K562 (cell line): Measurements from ENCODE around the gene CIAO1. TPM values are rescaled to one million over a fixed set of nuclear protein-coding genes. Genes with fewer than 3 reads are reported as not detected.

ENCODE experiments used
- BCL6 ChIP-seq: fragments of 250-450 bp; sonication (Bioruptor Pico); IDR thresholded peaks from 2 replicates; pipeline ENCODE4 v1.4.0; 2020
- CBX2 ChIP-seq: fragments of 200-600 bp; sonication (generic); IDR thresholded peaks from one replicate; pipeline ENCODE4 v1.6.1; 2012; ENCODE audit warnings: mild to moderate bottlenecking, low read length, inconsistent platforms; ENCODE audit not compliant: insufficient read depth, poor library complexity, severe bottlenecking
- CBX8 ChIP-seq: fragments of 200-600 bp; sonication (generic); IDR thresholded peaks from 2 replicates; pipeline ENCODE4 v1.6.1; 2012; ENCODE audit warnings: borderline replicate concordance, mixed run types, low read depth, mild to moderate bottlenecking, moderate library complexity, mixed read lengths, low read length, control low read depth, inconsistent platforms; ENCODE audit not compliant: poor library complexity, severe bottlenecking; ENCODE audit errors: extremely low read depth
- CHD2 ChIP-seq: IDR thresholded peaks from 2 replicates; pipeline ENCODE4 v1.6.1; 2011; ENCODE audit warnings: low read depth, low read length
- DIDO1 ChIP-seq: fragments of 450-650 bp; IDR thresholded peaks from 2 replicates; pipeline ENCODE4 v1.6.1; 2016; ENCODE audit warnings: low read depth, missing biosample characterization, missing genetic modification characterization
- HDAC2 ChIP-seq: fragments of 450-650 bp; IDR thresholded peaks from 2 replicates; pipeline ENCODE4 v1.6.1; 2016; ENCODE audit warnings: mild to moderate bottlenecking
- KHSRP ChIP-seq: fragments of 450-650 bp; IDR thresholded peaks from 2 replicates; pipeline ENCODE4 v1.6.1; 2017
- LARP7 ChIP-seq: fragments of 450-650 bp; IDR thresholded peaks from 2 replicates; pipeline ENCODE4 v1.6.1; 2016
- MXI1 ChIP-seq: IDR thresholded peaks from 2 replicates; pipeline ENCODE4 v1.6.1; 2011; ENCODE audit warnings: low read depth, mild to moderate bottlenecking, improper control_type of control experiment, low read length
- NFRKB ChIP-seq: fragments of 450-650 bp; IDR thresholded peaks from 2 replicates; pipeline ENCODE4 v1.6.1; 2016; ENCODE audit warnings: low read depth
- PKNOX1 ChIP-seq: fragments of 450-650 bp; IDR thresholded peaks from 2 replicates; pipeline ENCODE4 v1.6.1; 2016
- RCOR1 ChIP-seq, 2 experiments: IDR thresholded peaks; 2 replicates each; pipeline ENCODE4 v1.6.1; 2012; ENCODE audit warnings: low read depth in 2 of 2, low read length in 2 of 2, borderline replicate concordance in 1 of 2, improper control_type of control experiment in 1 of 2
- SMARCA5 ChIP-seq: fragments of 450-650 bp; IDR thresholded peaks from 2 replicates; pipeline ENCODE4 v1.6.1; 2016
- SREBF1 ChIP-seq: fragments of 150-350 bp; IDR thresholded peaks from 2 replicates; pipeline ENCODE4 v1.6.1; 2014; ENCODE audit warnings: antibody characterized with exemption, low read depth, low read length, borderline replicate concordance
- SUPT5H ChIP-seq: fragments of 450-650 bp; IDR thresholded peaks from 2 replicates; pipeline ENCODE4 v1.6.1; 2016
- TAF1 ChIP-seq: IDR thresholded peaks from 2 replicates; pipeline ENCODE4 v1.6.1; 2011; ENCODE audit warnings: mild to moderate bottlenecking, low read length, moderate library complexity; ENCODE audit not compliant: insufficient read depth, control insufficient read depth, severe bottlenecking; ENCODE audit errors: extremely low read depth
- TRIM24 ChIP-seq, 2 experiments: fragments of 450-650 bp; IDR thresholded peaks; 2 replicates each; pipeline ENCODE4 v1.6.1; 2016
- ZBTB49 ChIP-seq: sonication (generic); formaldehyde crosslinking; IDR thresholded peaks from 2 replicates; pipeline ENCODE4 v1.8.0; 2022; ENCODE audit warnings: missing genetic modification reagents, mild to moderate bottlenecking, borderline replicate concordance
- ZNF398 ChIP-seq: fragments of 250-450 bp; sonication (Bioruptor Pico); IDR thresholded peaks from 2 replicates; pipeline ENCODE4 v1.8.0; 2021; ENCODE audit warnings: moderate library complexity, mild to moderate bottlenecking, inconsistent platforms
- polyA plus RNA-seq, 8 experiments: library from polyadenylated mRNA; depleted of rRNA in 4 of 8; stranded (reverse) in 5 of 8; unstranded in 3 of 8; fragments of >200 nt; fragmentation: Nextera tagmentation in 2 of 8; fragmentation: Illumina TruSeq in 1 of 8; extraction: Ambion mirVana in 2 of 8; extraction: Trizol in 1 of 8; gene quantifications; 2 replicates each; pipeline versions ENCODE4 v1.2.1 to v1.2.3, GENCODE V29; 2011 to 2014; ENCODE audit warnings: inconsistent platforms in 1 of 8, missing spikeins in 1 of 8
- total RNA-seq, 7 experiments: library from RNA; depleted of rRNA in 6 of 7; stranded (reverse); fragments of >200 nt in 6 of 7; fragmentation: Illumina TruSeq in 2 of 7; extraction: Trizol in 2 of 7; gene quantifications; 2 replicates each; pipeline versions ENCODE4 v1.2.1 to v1.2.3, GENCODE V29; 2011 to 2021; ENCODE audit warnings: low replicate concordance in 1 of 7
- TF ChIP-seq, protein P1 (sequence below): sonication (generic); formaldehyde crosslinking; IDR thresholded peaks from 2 replicates; pipeline ENCODE4 v1.9.0; 2022; ENCODE audit warnings: mild to moderate bottlenecking, missing genetic modification reagents
- TF ChIP-seq, protein P2 (sequence below): sonication (generic); formaldehyde crosslinking; IDR thresholded peaks from 2 replicates; pipeline ENCODE4 v1.5.0; 2020; ENCODE audit warnings: missing genetic modification reagents
- TF ChIP-seq, protein P3 (sequence below): fragments of 450-650 bp; formaldehyde crosslinking; IDR thresholded peaks from 2 replicates; pipeline ENCODE4 v1.4.0; 2020; ENCODE audit warnings: mild to moderate bottlenecking, moderate library complexity

CIAO1 gene
- total and polyA plus RNA-seq, 9 of the 15 experiments (the other 6 are each of a cell fraction or from before 2014, with no cell fraction given), result 11.4 to 156 (median 92.8) TPM

GRCh38 chr2:96225016-96225533 lies 41.0 kb upstream of the CIAO1 start (continued):
- no peak for TF ChIP-seq CHD2
- peak in 1 of 2 experiments; percentile 84; a peak in 2 of 4 replicates for TF ChIP-seq TRIM24 (IDR thresholded peaks at IDR 0.05)
- no peak for TF ChIP-seq HDAC2
- TF ChIP-seq KHSRP, result no peak
- TF ChIP-seq SMARCA5, result no peak
- TF ChIP-seq ZBTB49 (CRISPR knock-in tag), result no peak
- TF ChIP-seq SUPT5H, result no peak
- TF ChIP-seq BCL6 (CRISPR knock-in tag), result peak; percentile 80
- TF ChIP-seq LARP7, result no peak
- TF ChIP-seq DIDO1 (tag), result no peak
- TF ChIP-seq RCOR1 (IDR thresholded peaks at IDR 0.05; ENCODE audit: borderline replicate concordance in 1 of 2, low read depth in 2 of 2, low read length in 2 of 2), result peak in 1 of 2 experiments; percentile 39; a peak in 1 of 4 replicates
- TF ChIP-seq, protein P1, sequence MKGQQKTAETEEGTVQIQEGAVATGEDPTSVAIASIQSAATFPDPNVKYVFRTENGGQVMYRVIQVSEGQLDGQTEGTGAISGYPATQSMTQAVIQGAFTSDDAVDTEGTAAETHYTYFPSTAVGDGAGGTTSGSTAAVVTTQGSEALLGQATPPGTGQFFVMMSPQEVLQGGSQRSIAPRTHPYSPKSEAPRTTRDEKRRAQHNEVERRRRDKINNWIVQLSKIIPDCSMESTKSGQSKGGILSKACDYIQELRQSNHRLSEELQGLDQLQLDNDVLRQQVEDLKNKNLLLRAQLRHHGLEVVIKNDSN (CRISPR knock-in tag), result no peak
- no peak for TF ChIP-seq CBX2
- no peak for TF ChIP-seq MXI1
- no peak for TF ChIP-seq SREBF1
- no peak for TF ChIP-seq NFRKB
- TF ChIP-seq CBX8, result no peak
- TF ChIP-seq, protein P2, sequence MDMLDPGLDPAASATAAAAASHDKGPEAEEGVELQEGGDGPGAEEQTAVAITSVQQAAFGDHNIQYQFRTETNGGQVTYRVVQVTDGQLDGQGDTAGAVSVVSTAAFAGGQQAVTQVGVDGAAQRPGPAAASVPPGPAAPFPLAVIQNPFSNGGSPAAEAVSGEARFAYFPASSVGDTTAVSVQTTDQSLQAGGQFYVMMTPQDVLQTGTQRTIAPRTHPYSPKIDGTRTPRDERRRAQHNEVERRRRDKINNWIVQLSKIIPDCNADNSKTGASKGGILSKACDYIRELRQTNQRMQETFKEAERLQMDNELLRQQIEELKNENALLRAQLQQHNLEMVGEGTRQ, result no peak
- TF ChIP-seq, protein P3, sequence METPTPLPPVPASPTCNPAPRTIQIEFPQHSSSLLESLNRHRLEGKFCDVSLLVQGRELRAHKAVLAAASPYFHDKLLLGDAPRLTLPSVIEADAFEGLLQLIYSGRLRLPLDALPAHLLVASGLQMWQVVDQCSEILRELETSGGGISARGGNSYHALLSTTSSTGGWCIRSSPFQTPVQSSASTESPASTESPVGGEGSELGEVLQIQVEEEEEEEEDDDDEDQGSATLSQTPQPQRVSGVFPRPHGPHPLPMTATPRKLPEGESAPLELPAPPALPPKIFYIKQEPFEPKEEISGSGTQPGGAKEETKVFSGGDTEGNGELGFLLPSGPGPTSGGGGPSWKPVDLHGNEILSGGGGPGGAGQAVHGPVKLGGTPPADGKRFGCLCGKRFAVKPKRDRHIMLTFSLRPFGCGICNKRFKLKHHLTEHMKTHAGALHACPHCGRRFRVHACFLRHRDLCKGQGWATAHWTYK (CRISPR knock-in tag), result peak; percentile 85; the same call in 1 of the 2 replicates
- TF ChIP-seq ZNF398 (CRISPR knock-in tag), result no peak
- no peak for TF ChIP-seq TAF1
- TF ChIP-seq PKNOX1, result no peak
